B cell (primary cell): Measurements from ENCODE around the gene DAZL. TPM values are rescaled to one million over a fixed set of nuclear protein-coding genes. Genes with fewer than 3 reads are reported as not detected.

ENCODE experiments used
- ATAC-seq: fragments of 200-7000 bp; cut with Tn5 transposase; one replicate; pipeline ENCODE4 v1.10.0; 2021; ENCODE audit warnings: low read depth, mild to moderate bottlenecking, moderate number of reproducible peaks, moderate library complexity
- CTCF ChIA-PET: fragments of 350-600 bp; sonication (Branson Sonifier 250); formaldehyde crosslinking; loops from one replicate; lab custom pipeline; 2021; ENCODE audit warnings: antibody characterized with exemption, inconsistent platforms; lab: Charles Lee
- POLR2A ChIA-PET: fragments of 350-600 bp; sonication (Branson Sonifier 250); formaldehyde crosslinking; loops from one replicate; lab custom pipeline; 2021; ENCODE audit warnings: antibody characterized with exemption; lab: Charles Lee
- DNase-seq: peaks from one replicate; pipeline ENCODE4 v3.0.0; 2013
- H2AFZ ChIP-seq: 2 replicates; pipeline ENCODE4 v1.6.1; 2012; ENCODE audit warnings: mild to moderate bottlenecking, low read depth, low read length; ENCODE audit not compliant: insufficient read depth, poor library complexity, severe bottlenecking
- H3K27ac ChIP-seq, 2 donors: 1 replicate in 1 of 2; 2 replicates in 1 of 2; pipeline ENCODE4 v1.5.1; 2012 to 2013; ENCODE audit warnings: low read length in 2 of 2, mild to moderate bottlenecking in 2 of 2, moderate library complexity in 1 of 2
- H3K27me3 ChIP-seq, 4 experiments: fragments of 200-600 bp in 1 of 4; sonication (generic) in 1 of 4; replicated peaks in 1 of 4; 1 replicate in 2 of 4; 2 replicates in 2 of 4; pipeline versions ENCODE4 v1.6.1 to v1.7.0; 2013 to 2016; ENCODE audit warnings: low read length in 3 of 4, mild to moderate bottlenecking in 2 of 4, mixed read lengths in 1 of 4, moderate library complexity in 1 of 4; ENCODE audit not compliant: insufficient read depth in 4 of 4, control insufficient read depth in 3 of 4; ENCODE audit errors: control extremely low read depth in 1 of 4
- H3K36me3 ChIP-seq, 2 experiments: replicated peaks in 1 of 2; 1 replicate in 1 of 2; 2 replicates in 1 of 2; pipeline versions ENCODE4 v1.6.1 to v1.7.1; 2013; ENCODE audit warnings: low read length in 1 of 2; ENCODE audit not compliant: insufficient read depth in 2 of 2, control insufficient read depth in 1 of 2; ENCODE audit errors: control extremely low read depth in 1 of 2, extremely low read depth in 1 of 2
- H3K4me1 ChIP-seq, 2 donors: fragments of 200-600 bp in 1 of 2; sonication (generic) in 1 of 2; 1 replicate in 1 of 2; 2 replicates in 1 of 2; pipeline versions ENCODE4 v1.5.1 to v1.6.1; 2013 to 2017; ENCODE audit warnings: low read length in 2 of 2; ENCODE audit not compliant: control insufficient read depth in 2 of 2, insufficient read depth in 2 of 2
- H3K4me2 ChIP-seq: replicated peaks from 2 replicates; pipeline ENCODE3; 2012; ENCODE audit warnings: mild to moderate bottlenecking, low read depth, low read length; ENCODE audit not compliant: poor library complexity, severe bottlenecking
- H3K4me3 ChIP-seq, 5 experiments: fragments of 200-600 bp in 1 of 5; sonication (generic) in 1 of 5; 1 replicate in 3 of 5; 2 replicates in 2 of 5; pipeline versions ENCODE4 v1.5.1 to v1.7.0; 2011 to 2016; ENCODE audit warnings: low read length in 4 of 5, mild to moderate bottlenecking in 4 of 5, low read depth in 2 of 5, control low read depth in 1 of 5, moderate library complexity in 1 of 5; ENCODE audit not compliant: insufficient read depth in 1 of 5; ENCODE audit errors: control extremely low read depth in 1 of 5, extremely low read depth in 1 of 5
- H3K79me2 ChIP-seq: fragments of 200-600 bp; sonication (generic); one replicate; pipeline ENCODE4 v1.6.0; 2016; ENCODE audit warnings: low read length; ENCODE audit not compliant: control insufficient read depth, insufficient read depth
- H3K9ac ChIP-seq: fragments of 200-600 bp; sonication (generic); 2 replicates; pipeline ENCODE4 v1.6.1; 2017; ENCODE audit warnings: mild to moderate bottlenecking, low read length, moderate library complexity
- H3K9me3 ChIP-seq, 3 donors: one replicate each; pipeline versions ENCODE4 v1.6.1 to v1.7.1; 2013; ENCODE audit warnings: low read length in 2 of 3; ENCODE audit not compliant: control insufficient read depth in 2 of 3, insufficient read depth in 1 of 3; ENCODE audit errors: control extremely low read depth in 1 of 3
- H4K20me1 ChIP-seq: 2 replicates; pipeline ENCODE4 v1.6.0; 2012; ENCODE audit warnings: mild to moderate bottlenecking, low read length; ENCODE audit not compliant: insufficient read depth, control insufficient read depth, poor library complexity, severe bottlenecking
- H3K27ac Mint-ChIP-seq: one replicate; pipeline ENCODE4 v1.8.0; 2021; ENCODE audit warnings: mixed read lengths
- H3K27me3 Mint-ChIP-seq: one replicate; pipeline ENCODE4 v1.8.0; 2021; ENCODE audit warnings: mixed read lengths
- H3K4me1 Mint-ChIP-seq: one replicate; pipeline ENCODE4 v1.8.0; 2021; ENCODE audit warnings: mixed read lengths
- H3K4me3 Mint-ChIP-seq: one replicate; pipeline ENCODE4 v1.8.0; 2021; ENCODE audit warnings: mixed read lengths
- H3K9me3 Mint-ChIP-seq: one replicate; pipeline ENCODE4 v1.8.0; 2022; ENCODE audit warnings: mixed read lengths; ENCODE audit not compliant: insufficient read depth
- EZH2 ChIP-seq: IDR thresholded peaks from 2 replicates; pipeline ENCODE4 v1.6.1; 2012; ENCODE audit warnings: borderline replicate concordance, low read depth, mild to moderate bottlenecking, moderate library complexity, low read length; ENCODE audit not compliant: insufficient read depth, poor library complexity, severe bottlenecking
- WGBS: methylation state at CpG from one replicate; pipeline ENCODE4 v1.1.5; 2013; ENCODE audit warnings: missing lambda C conversion rate; ENCODE audit not compliant: insufficient coverage; 5-methylcytosine and 5-hydroxymethylcytosine counted together
- intact Hi-C: fragments of 100-400 bp; cut with micrococcal nuclease; formaldehyde crosslinking; loops from one replicate; pipeline ENCODE4 v1.10.0; 2022
- polyA plus RNA-seq: library from polyadenylated mRNA; depleted of rRNA; stranded (reverse); fragments of >200 nt; gene quantifications from 2 replicates; pipeline ENCODE4 v1.2.3, GENCODE V29; 2012
- total RNA-seq, 2 donors: library from RNA; stranded (reverse); fragments of 120-200 nt in 1 of 2; gene quantifications; 1 replicate in 1 of 2; 2 replicates in 1 of 2; pipeline versions ENCODE4 v1.2.3 to v1.2.4, GENCODE V29; 2013 to 2022
- TF ChIP-seq, protein P1 (sequence below): fragments of 200-600 bp; IDR thresholded peaks from one replicate; pipeline ENCODE4 v1.8.0; 2022; ENCODE audit warnings: antibody characterized with exemption, mild to moderate bottlenecking

DAZL gene
- total and polyA plus RNA-seq, 2 donors (not counting 1 experiment from before 2014, with no cell fraction given), result 1.3 TPM; not detected in 1

DNA sequence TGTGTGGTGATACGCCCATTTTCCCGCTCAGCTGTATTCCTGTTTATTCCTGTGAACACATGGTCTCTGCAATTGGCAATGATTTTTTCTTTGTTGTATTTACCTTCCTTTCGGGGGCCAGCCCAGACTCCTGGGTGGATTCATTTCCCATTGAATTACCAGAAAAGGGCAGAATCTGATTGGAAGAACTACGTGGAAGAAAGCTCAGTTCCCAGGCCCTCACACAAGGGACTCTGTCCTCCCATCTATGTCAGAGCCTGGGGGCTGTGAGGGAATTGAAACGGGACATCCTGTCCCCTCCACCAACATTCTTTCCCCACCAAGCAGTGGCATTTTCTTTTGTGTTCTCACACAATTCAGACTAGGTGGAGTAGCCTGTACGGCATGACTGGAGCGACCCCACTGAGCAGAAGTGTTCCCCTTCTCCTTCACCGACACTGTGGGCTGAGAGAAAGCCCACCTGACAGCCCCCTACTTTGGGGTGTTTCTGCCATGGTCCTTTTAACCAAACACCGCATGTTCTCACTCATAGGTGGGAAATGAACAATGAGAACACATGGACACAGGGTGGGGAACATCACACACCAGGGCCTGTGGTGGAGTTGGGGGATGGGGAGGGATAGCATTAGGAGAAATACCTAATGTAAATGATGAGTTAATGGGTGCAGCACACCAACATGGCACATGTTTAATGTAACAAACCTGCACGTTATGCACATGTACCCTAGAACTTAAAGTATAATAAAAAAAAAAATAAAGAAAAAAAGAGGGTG, 59.6 kb downstream of the DAZL start:
- peaks cover 0 to 3% (median 0%) of the 10 kb centered on the region in 3 donors for H3K9me3 ChIP-seq
- H3K9me3 Mint-ChIP-seq, result no peaks in the 10 kb centered on the region
- H3K27ac ChIP-seq, result no peak overlapping the region

More for the DNA sequence above, 59.6 kb downstream of the DAZL start:
- peaks cover 0 to 2% of the 10 kb centered on the region in 2 donors for H3K4me1 ChIP-seq
- no peaks in the 10 kb centered on the region for H4K20me1 ChIP-seq
- Mint-ChIP-seq H3K4me1 (no peaks in the 10 kb centered on the region), H3K27ac (no peak overlapping the region), H3K27me3 (no peaks in the 10 kb centered on the region), H3K4me3 (no peak overlapping the region)
- 96% methylated on average over 5 of the region's 10 CpGs for WGBS
- ChIA-PET CTCF (interaction anchor here (1.0 to 1.3 kb wide), 2 partner anchors 255 to 257 kb away, joined by 4 to 10 read pairs; no protein-coding TSS in a partner anchor), POLR2A (no interaction called here)
- no peak overlapping the region for H3K9ac ChIP-seq
- DNase-seq (no peak), ATAC-seq (no peak)
- no peaks in the 10 kb centered on the region for H3K36me3 ChIP-seq
- TF ChIP-seq EZH2, result no peak
- TF ChIP-seq, protein P1, sequence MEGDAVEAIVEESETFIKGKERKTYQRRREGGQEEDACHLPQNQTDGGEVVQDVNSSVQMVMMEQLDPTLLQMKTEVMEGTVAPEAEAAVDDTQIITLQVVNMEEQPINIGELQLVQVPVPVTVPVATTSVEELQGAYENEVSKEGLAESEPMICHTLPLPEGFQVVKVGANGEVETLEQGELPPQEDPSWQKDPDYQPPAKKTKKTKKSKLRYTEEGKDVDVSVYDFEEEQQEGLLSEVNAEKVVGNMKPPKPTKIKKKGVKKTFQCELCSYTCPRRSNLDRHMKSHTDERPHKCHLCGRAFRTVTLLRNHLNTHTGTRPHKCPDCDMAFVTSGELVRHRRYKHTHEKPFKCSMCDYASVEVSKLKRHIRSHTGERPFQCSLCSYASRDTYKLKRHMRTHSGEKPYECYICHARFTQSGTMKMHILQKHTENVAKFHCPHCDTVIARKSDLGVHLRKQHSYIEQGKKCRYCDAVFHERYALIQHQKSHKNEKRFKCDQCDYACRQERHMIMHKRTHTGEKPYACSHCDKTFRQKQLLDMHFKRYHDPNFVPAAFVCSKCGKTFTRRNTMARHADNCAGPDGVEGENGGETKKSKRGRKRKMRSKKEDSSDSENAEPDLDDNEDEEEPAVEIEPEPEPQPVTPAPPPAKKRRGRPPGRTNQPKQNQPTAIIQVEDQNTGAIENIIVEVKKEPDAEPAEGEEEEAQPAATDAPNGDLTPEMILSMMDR, result no peak
- intact Hi-C loops, result no loop called here
- H3K79me2 ChIP-seq, result no peaks in the 10 kb centered on the region
- no peak overlapping the region for H3K4me3 ChIP-seq
- peaks cover 0 to 6% (median 1%) of the 10 kb centered on the region in 4 experiments for H3K27me3 ChIP-seq
- H3K4me2 ChIP-seq, result no peak overlapping the region
- H2AFZ ChIP-seq, result no peak overlapping the region
